Body of pancreas (tissue), 4 donors: ENCODE measurements around the gene FAM13A. TPM values are rescaled to one million over a fixed set of nuclear protein-coding genes. Genes with fewer than 3 reads are reported as not detected.

Experiments used
- ATAC-seq: fragments of 150-250 bp; one replicate; pipeline ENCODE4 v1.9.1; 2016
- DNase-seq, 4 donors: peaks; one replicate each; pipeline ENCODE4 v3.0.0-alpha.2; 2019
- H3K27ac ChIP-seq, 4 donors: fragments of 200-600 bp; sonication (generic); 1 replicate in 3 of 4; 2 replicates in 1 of 4; pipeline versions ENCODE4 v1.5.1 to v1.6.1; 2016 to 2019; ENCODE audit warnings: mild to moderate bottlenecking in 1 of 4, mixed read lengths in 1 of 4, moderate library complexity in 1 of 4
- H3K27me3 ChIP-seq, 2 donors: fragments of 200-600 bp; sonication (generic); one replicate each; pipeline ENCODE4 v1.6.0; 2016; ENCODE audit warnings: mild to moderate bottlenecking in 1 of 2
- H3K36me3 ChIP-seq, 2 donors: fragments of 200-600 bp; sonication (generic); replicated peaks in 1 of 2; 2 replicates each; pipeline ENCODE4 v1.5.1; 2016; ENCODE audit warnings: low read depth in 2 of 2; ENCODE audit not compliant: insufficient read depth in 1 of 2
- H3K4me1 ChIP-seq: fragments of 200-600 bp; sonication (generic); one replicate; pipeline ENCODE4 v1.6.0; 2016
- H3K4me3 ChIP-seq, 2 donors: fragments of 200-600 bp; sonication (generic); 1 replicate in 1 of 2; 2 replicates in 1 of 2; pipeline ENCODE4 v1.5.1; 2016 to 2019
- H3K9me3 ChIP-seq, 3 donors: fragments of 200-600 bp; sonication (generic); 1 replicate in 2 of 3; 2 replicates in 1 of 3; pipeline ENCODE4 v1.5.1; 2016
- CTCF ChIP-seq, 7 experiments: fragments of 450-650 bp in 4 of 7; fragments of 200-600 bp in 3 of 7; sonication (generic) in 3 of 7; IDR thresholded peaks; one replicate each; pipeline ENCODE4 v1.5.1; 2016 to 2019; ENCODE audit warnings: antibody characterized with exemption in 7 of 7
- POLR2A ChIP-seq, 3 donors: fragments of 450-650 bp; IDR thresholded peaks; one replicate each; pipeline ENCODE4 v1.6.1; 2016; ENCODE audit warnings: antibody characterized with exemption in 3 of 3, mild to moderate bottlenecking in 2 of 3
- WGBS, 2 donors: methylation state at CpG; one replicate each; pipeline ENCODE4 v1.1.5; 2017; 5-methylcytosine and 5-hydroxymethylcytosine counted together
- intact Hi-C: fragments of 100-400 bp; cut with DNase I; formaldehyde crosslinking; loops from one replicate; pipeline ENCODE4 v1.15.1; 2023
- total RNA-seq, 2 donors: library from RNA; depleted of rRNA; stranded (reverse); fragments of >200 nt; gene quantifications; one replicate each; pipeline ENCODE4 v1.1.0, GENCODE V29; 2016

FAM13A gene
- total RNA-seq, 2 donors from 2014 or later: 59.1 to 64.3 TPM

DNA sequence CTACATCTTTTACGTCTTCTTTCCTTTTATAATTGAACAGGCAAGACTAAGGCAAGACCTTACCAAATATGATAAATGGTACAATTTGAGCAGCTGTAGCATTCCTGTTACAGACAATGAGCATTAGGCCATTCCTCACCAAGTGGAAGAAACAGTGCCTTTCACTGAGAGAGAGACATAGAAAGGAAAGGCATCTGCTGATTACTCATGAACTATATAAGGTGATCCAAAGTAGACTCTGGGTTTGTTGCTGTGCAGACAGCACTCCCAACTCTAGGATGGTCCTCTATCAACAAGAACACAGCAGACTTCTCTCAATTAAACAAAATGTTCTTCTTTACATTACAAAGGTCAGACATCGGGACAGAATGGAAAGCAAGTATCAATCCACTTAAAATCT, 91.9 kb downstream of the FAM13A start:
- H3K27ac ChIP-seq: no peak overlapping the region
- DNase-seq: no peak
- H3K9me3 ChIP-seq: no peaks in the 10 kb centered on the region
- no peak overlapping the region for H3K4me3 ChIP-seq
- ATAC-seq: no peak
- no peaks in the 10 kb centered on the region for H3K27me3 ChIP-seq
- peaks cover 13% of the 10 kb centered on the region for H3K4me1 ChIP-seq
- 97 to 100% methylated on average over 2 of the region's 2 CpGs for WGBS, 2 donors
- intact Hi-C loops: no loop called here
- no peaks in the 10 kb centered on the region for H3K36me3 ChIP-seq
- TF ChIP-seq CTCF (IDR thresholded peaks at IDR 0.05) (no peak), POLR2A (IDR thresholded peaks at IDR 0.05) (no peak)

- Histone ChIP-seq H3K27me3 (no peaks in the 10 kb centered on the region), H3K9me3 (no peaks in the 10 kb centered on the region), H3K4me3 (no peak overlapping the region), H3K36me3 (no peaks in the 10 kb centered on the region), H3K4me1 (peaks cover 13% of the 10 kb centered on the region), H3K27ac (no peak overlapping the region)
- WGBS, 2 donors: 84 to 95% methylated on average over 4 of the region's 4 CpGs
- TF ChIP-seq CTCF (IDR thresholded peaks at IDR 0.05) (no peak), POLR2A (IDR thresholded peaks at IDR 0.05) (no peak)
- DNase-seq (no peak), ATAC-seq (no peak)
- intact Hi-C loops: no loop called here
Measured at GRCh38 chr4:88964450-88964849, 92.5 kb downstream of the FAM13A start.

GRCh38 chr4:88963817-88964216, 93.2 kb downstream of the FAM13A start:
- no peak overlapping the region for H3K27ac ChIP-seq
- no peaks in the 10 kb centered on the region for H3K9me3 ChIP-seq
- H3K36me3 ChIP-seq: no peaks in the 10 kb centered on the region
- WGBS, 2 donors: 79 to 87% methylated on average over 2 of the region's 2 CpGs
- peaks cover 13% of the 10 kb centered on the region for H3K4me1 ChIP-seq
- H3K4me3 ChIP-seq: no peak overlapping the region
- intact Hi-C loops: no loop called here
- no peaks in the 10 kb centered on the region for H3K27me3 ChIP-seq
- TF ChIP-seq POLR2A (IDR thresholded peaks at IDR 0.05) (no peak), CTCF (IDR thresholded peaks at IDR 0.05) (no peak)
- ATAC-seq (no peak), DNase-seq (no peak)

GRCh38 chr4:88962396-88962795, 94.6 kb downstream of the FAM13A start:
- DNase-seq: no peak
- intact Hi-C loops: no loop called here
- TF ChIP-seq CTCF (IDR thresholded peaks at IDR 0.05) (no peak), POLR2A (IDR thresholded peaks at IDR 0.05) (no peak)
- no peak for ATAC-seq
- Histone ChIP-seq H3K27me3 (no peaks in the 10 kb centered on the region), H3K4me3 (no peak overlapping the region), H3K27ac (no peak overlapping the region), H3K36me3 (no peaks in the 10 kb centered on the region), H3K4me1 (peaks cover 19% of the 10 kb centered on the region), H3K9me3 (no peaks in the 10 kb centered on the region)
- WGBS, 2 donors: 91 to 97% methylated on average over 2 of the region's 2 CpGs

GRCh38 chr4:88960576-88960975, 96.4 kb downstream of the FAM13A start:
- no peak for ATAC-seq
- no peaks in the 10 kb centered on the region for H3K9me3 ChIP-seq
- H3K27me3 ChIP-seq: no peaks in the 10 kb centered on the region
- no peak for TF ChIP-seq POLR2A (IDR thresholded peaks at IDR 0.05)
- TF ChIP-seq CTCF (IDR thresholded peaks at IDR 0.05): no peak
- no peak for DNase-seq
- 57 to 82% methylated on average over 1 of the region's 1 CpG for WGBS, 2 donors
- H3K4me1 ChIP-seq: peaks cover 22% of the 10 kb centered on the region
- no peak overlapping the region for H3K4me3 ChIP-seq
- H3K36me3 ChIP-seq: no peaks in the 10 kb centered on the region
- intact Hi-C loops: no loop called here
- H3K27ac ChIP-seq: peak overlapping the region in 1 of 4 donors; percentile 54
